HepG2 (cell line): ENCODE data around the gene LATS1. TPM values are rescaled to one million over a fixed set of nuclear protein-coding genes. Genes with fewer than 3 reads are reported as not detected.

Experiments
- AGO2 ChIP-seq: fragments of 200-400 bp; formaldehyde crosslinking; optimal IDR thresholded peaks from 2 replicates; pipeline ENCODE3; 2017; ENCODE audit warnings: mild to moderate bottlenecking, low read depth, low read length, moderate library complexity
- HNRNPH1 ChIP-seq: fragments of 200-400 bp; formaldehyde crosslinking; optimal IDR thresholded peaks from 2 replicates; pipeline ENCODE3; 2017; ENCODE audit warnings: mild to moderate bottlenecking, low read depth, low read length
- KMT2A ChIP-seq: sonication (generic); formaldehyde crosslinking; IDR thresholded peaks from 2 replicates; pipeline ENCODE4 v1.4.0; 2020; ENCODE audit warnings: missing genetic modification reagents
- MBD4 ChIP-seq: IDR thresholded peaks from 2 replicates; pipeline ENCODE4 v1.6.1; 2012; ENCODE audit warnings: low read length, inconsistent platforms, borderline replicate concordance
- MYNN ChIP-seq: sonication (generic); formaldehyde crosslinking; IDR thresholded peaks from 2 replicates; pipeline ENCODE4 v1.4.0; 2020; ENCODE audit warnings: mild to moderate bottlenecking, low read depth, missing genetic modification reagents
- NFE2L1 ChIP-seq: sonication (generic); formaldehyde crosslinking; IDR thresholded peaks from 2 replicates; pipeline ENCODE4 v1.4.0; 2020; ENCODE audit warnings: missing genetic modification reagents, mild to moderate bottlenecking, borderline replicate concordance
- NR2F6 ChIP-seq, 2 experiments: IDR thresholded peaks; 2 replicates each; pipeline ENCODE4 v1.6.1; 2016; ENCODE audit warnings: antibody characterized with exemption in 1 of 2, mild to moderate bottlenecking in 1 of 2
- PCBP2 ChIP-seq: fragments of 200-400 bp; formaldehyde crosslinking; optimal IDR thresholded peaks from 2 replicates; pipeline ENCODE3; 2018; ENCODE audit warnings: low read length, low read depth; ENCODE audit not compliant: poor library complexity, severe bottlenecking
- TBL1XR1 ChIP-seq: fragments of 150-350 bp; IDR thresholded peaks from 2 replicates; pipeline ENCODE4 v1.6.1; 2014; ENCODE audit warnings: borderline replicate concordance, low read length; ENCODE audit not compliant: partially characterized antibody
- ZNF264 ChIP-seq: sonication (generic); formaldehyde crosslinking; IDR thresholded peaks from 2 replicates; pipeline ENCODE4 v1.4.0; 2020; ENCODE audit warnings: missing genetic modification reagents
- ZNF367 ChIP-seq: sonication (generic); formaldehyde crosslinking; IDR thresholded peaks from 2 replicates; pipeline ENCODE4 v1.4.0; 2020; ENCODE audit warnings: missing genetic modification reagents, borderline replicate concordance
- ZNF383 ChIP-seq: sonication (generic); formaldehyde crosslinking; IDR thresholded peaks from 2 replicates; pipeline ENCODE4 v1.4.0; 2020; ENCODE audit warnings: missing genetic modification reagents, mild to moderate bottlenecking, borderline replicate concordance
- ZNF574 ChIP-seq: sonication (generic); formaldehyde crosslinking; IDR thresholded peaks from 2 replicates; pipeline ENCODE4 v1.4.0; 2020; ENCODE audit warnings: missing genetic modification reagents
- polyA plus RNA-seq, 8 experiments: library from polyadenylated mRNA; depleted of rRNA in 3 of 8; stranded (reverse) in 7 of 8; unstranded in 1 of 8; fragments of >200 nt; fragmentation: Illumina TruSeq in 4 of 8; extraction: Trizol in 4 of 8; gene quantifications; 2 replicates each; pipeline versions ENCODE4 v1.2.1 to v1.2.3, GENCODE V29; 2011 to 2016; ENCODE audit warnings: low read depth in 4 of 8, missing spikeins in 1 of 8, mixed read lengths in 1 of 8; ENCODE audit not compliant: insufficient read depth in 1 of 8
- total RNA-seq, 5 experiments: library from RNA; depleted of rRNA; stranded (reverse); fragments of >200 nt; fragmentation: Illumina TruSeq; extraction: Trizol; gene quantifications; 2 replicates each; pipeline ENCODE4 v1.2.3, GENCODE V29; 2016; ENCODE audit warnings: low read depth in 1 of 5
- TF ChIP-seq, protein P1 (sequence below): sonication (generic); formaldehyde crosslinking; conservative IDR thresholded peaks from 2 replicates; pipeline ENCODE4 v1.4.0; 2020; ENCODE audit warnings: missing genetic modification reagents
- TF ChIP-seq, protein P2 (sequence below): sonication (generic); formaldehyde crosslinking; conservative IDR thresholded peaks from 2 replicates; pipeline ENCODE4 v1.8.1; 2023; ENCODE audit warnings: missing genetic modification reagents
- TF ChIP-seq, protein P3 (sequence below): sonication (generic); formaldehyde crosslinking; conservative IDR thresholded peaks from 2 replicates; pipeline ENCODE4 v1.8.0; 2022; ENCODE audit warnings: low read depth, missing genetic modification reagents
- TF ChIP-seq, protein P4 (sequence below): fragments of 450-650 bp; IDR thresholded peaks from 2 replicates; pipeline ENCODE4 v1.6.1; 2017; ENCODE audit warnings: mild to moderate bottlenecking

Gene LATS1
- total and polyA plus RNA-seq, 2 of the 13 experiments (the other 11 are each of a cell fraction or from before 2014, with no cell fraction given) = 9.9 to 12.6 TPM

DNA sequence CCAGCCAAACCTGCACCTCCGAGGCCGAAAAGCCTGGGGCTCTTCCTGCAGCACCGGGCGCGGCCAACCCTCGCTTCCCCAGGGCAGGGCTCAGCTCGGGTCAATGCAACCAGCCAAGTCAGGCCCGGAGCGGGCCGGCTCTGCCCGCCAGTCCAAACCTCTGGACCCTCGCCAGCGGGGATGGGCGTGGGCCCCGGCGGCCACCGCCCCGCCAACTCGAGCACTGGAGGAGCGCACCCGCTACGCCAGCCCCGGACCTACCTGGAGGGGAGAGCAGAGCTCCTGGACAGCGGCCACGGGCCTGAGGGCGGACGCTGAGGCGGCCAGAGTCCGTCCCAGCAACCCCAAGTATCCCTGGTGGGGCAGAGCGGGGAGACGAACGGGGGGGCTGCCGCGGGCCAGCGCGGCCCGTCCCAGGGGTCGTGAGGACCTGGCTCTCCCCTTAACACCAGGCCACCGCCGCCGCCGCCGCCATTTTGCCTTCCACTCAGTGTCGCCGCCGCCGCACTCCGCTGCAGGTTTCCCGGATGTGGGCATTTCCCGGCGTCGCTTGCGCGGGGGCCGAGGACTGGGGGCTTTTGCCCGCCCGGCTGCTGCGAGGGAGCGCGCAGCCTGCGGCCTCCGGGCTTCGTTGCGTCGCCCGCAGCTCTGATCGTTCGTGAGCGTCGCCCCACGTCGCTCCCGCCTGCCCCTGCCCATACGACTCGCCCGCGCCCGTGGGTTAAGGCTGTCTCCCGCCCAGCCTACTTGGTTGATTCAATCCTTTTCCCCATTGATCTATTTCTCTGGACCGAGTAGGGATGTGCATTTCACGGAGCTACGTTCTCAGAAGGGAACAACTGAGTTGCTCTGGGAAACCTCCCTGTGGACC is at the start of gene LATS1 (continued):
- no peak for TF ChIP-seq TBL1XR1
- no peak; the same call in 1 of the 2 replicates for TF ChIP-seq NFE2L1 (CRISPR knock-in tag)
- no peak for TF ChIP-seq ZNF367
- peak; percentile 94 for TF ChIP-seq ZNF574
- peak; percentile 96 for TF ChIP-seq ZNF383 (CRISPR knock-in tag)
- peak; percentile 55; the same call in 1 of the 2 replicates for TF ChIP-seq MYNN (CRISPR knock-in tag)
- TF ChIP-seq MBD4 = no peak
- peak; percentile 98 for TF ChIP-seq KMT2A
- TF ChIP-seq, protein P1, sequence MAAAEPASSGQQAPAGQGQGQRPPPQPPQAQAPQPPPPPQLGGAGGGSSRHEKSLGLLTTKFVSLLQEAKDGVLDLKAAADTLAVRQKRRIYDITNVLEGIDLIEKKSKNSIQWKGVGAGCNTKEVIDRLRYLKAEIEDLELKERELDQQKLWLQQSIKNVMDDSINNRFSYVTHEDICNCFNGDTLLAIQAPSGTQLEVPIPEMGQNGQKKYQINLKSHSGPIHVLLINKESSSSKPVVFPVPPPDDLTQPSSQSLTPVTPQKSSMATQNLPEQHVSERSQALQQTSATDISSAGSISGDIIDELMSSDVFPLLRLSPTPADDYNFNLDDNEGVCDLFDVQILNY (CRISPR knock-in tag) = peak; percentile 49; the same call in 1 of the 2 replicates
- TF ChIP-seq PCBP2 = no peak
- TF ChIP-seq HNRNPH1 = no peak
- TF ChIP-seq, protein P2, sequence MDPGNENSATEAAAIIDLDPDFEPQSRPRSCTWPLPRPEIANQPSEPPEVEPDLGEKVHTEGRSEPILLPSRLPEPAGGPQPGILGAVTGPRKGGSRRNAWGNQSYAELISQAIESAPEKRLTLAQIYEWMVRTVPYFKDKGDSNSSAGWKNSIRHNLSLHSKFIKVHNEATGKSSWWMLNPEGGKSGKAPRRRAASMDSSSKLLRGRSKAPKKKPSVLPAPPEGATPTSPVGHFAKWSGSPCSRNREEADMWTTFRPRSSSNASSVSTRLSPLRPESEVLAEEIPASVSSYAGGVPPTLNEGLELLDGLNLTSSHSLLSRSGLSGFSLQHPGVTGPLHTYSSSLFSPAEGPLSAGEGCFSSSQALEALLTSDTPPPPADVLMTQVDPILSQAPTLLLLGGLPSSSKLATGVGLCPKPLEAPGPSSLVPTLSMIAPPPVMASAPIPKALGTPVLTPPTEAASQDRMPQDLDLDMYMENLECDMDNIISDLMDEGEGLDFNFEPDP (CRISPR knock-in tag) = peak; percentile 97
- no peak for TF ChIP-seq NR2F6 (IDR thresholded peaks at IDR 0.05)
- TF ChIP-seq NR2F6 (CRISPR knock-in tag; IDR thresholded peaks at IDR 0.05) = peak; percentile 31; the same call in 1 of the 2 replicates
- peak; percentile 98 for TF ChIP-seq AGO2
- TF ChIP-seq, protein P3, sequence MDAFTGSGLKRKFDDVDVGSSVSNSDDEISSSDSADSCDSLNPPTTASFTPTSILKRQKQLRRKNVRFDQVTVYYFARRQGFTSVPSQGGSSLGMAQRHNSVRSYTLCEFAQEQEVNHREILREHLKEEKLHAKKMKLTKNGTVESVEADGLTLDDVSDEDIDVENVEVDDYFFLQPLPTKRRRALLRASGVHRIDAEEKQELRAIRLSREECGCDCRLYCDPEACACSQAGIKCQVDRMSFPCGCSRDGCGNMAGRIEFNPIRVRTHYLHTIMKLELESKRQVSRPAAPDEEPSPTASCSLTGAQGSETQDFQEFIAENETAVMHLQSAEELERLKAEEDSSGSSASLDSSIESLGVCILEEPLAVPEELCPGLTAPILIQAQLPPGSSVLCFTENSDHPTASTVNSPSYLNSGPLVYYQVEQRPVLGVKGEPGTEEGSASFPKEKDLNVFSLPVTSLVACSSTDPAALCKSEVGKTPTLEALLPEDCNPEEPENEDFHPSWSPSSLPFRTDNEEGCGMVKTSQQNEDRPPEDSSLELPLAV (CRISPR knock-in tag) = no peak; the same call in 1 of the 2 replicates
- TF ChIP-seq, protein P4, sequence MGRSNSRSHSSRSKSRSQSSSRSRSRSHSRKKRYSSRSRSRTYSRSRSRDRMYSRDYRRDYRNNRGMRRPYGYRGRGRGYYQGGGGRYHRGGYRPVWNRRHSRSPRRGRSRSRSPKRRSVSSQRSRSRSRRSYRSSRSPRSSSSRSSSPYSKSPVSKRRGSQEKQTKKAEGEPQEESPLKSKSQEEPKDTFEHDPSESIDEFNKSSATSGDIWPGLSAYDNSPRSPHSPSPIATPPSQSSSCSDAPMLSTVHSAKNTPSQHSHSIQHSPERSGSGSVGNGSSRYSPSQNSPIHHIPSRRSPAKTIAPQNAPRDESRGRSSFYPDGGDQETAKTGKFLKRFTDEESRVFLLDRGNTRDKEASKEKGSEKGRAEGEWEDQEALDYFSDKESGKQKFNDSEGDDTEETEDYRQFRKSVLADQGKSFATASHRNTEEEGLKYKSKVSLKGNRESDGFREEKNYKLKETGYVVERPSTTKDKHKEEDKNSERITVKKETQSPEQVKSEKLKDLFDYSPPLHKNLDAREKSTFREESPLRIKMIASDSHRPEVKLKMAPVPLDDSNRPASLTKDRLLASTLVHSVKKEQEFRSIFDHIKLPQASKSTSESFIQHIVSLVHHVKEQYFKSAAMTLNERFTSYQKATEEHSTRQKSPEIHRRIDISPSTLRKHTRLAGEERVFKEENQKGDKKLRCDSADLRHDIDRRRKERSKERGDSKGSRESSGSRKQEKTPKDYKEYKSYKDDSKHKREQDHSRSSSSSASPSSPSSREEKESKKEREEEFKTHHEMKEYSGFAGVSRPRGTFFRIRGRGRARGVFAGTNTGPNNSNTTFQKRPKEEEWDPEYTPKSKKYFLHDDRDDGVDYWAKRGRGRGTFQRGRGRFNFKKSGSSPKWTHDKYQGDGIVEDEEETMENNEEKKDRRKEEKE = no peak
- TF ChIP-seq ZNF264 (CRISPR knock-in tag) = peak; percentile 86
